Mucosa of descending colon (tissue), 3 donors: Measurements from ENCODE around the gene ART3. TPM values are rescaled to one million over a fixed set of nuclear protein-coding genes. Genes with fewer than 3 reads are reported as not detected.

Experiments used
- ATAC-seq: fragments of 200-7000 bp; cut with Tn5 transposase; one replicate; pipeline ENCODE4 v1.9.1; 2020; ENCODE audit warnings: mild to moderate bottlenecking, moderate library complexity
- DNase-seq, 3 donors: peaks; one replicate each; pipeline ENCODE4 v3.0.0-alpha.2; 2020
- H3K36me3 ChIP-seq: fragments of 200-600 bp; one replicate; pipeline ENCODE4 v1.8.0; 2021; ENCODE audit warnings: low read depth, mild to moderate bottlenecking
- H3K4me1 ChIP-seq: fragments of 200-600 bp; one replicate; pipeline ENCODE4 v1.8.0; 2021; ENCODE audit warnings: low read depth, mild to moderate bottlenecking
- H3K4me3 ChIP-seq: fragments of 200-600 bp; one replicate; pipeline ENCODE4 v1.8.0; 2021; ENCODE audit warnings: mild to moderate bottlenecking
- H3K9me3 ChIP-seq: fragments of 200-600 bp; one replicate; pipeline ENCODE4 v1.8.0; 2021; ENCODE audit warnings: mild to moderate bottlenecking
- intact Hi-C, 2 donors: fragments of 100-400 bp; cut with DNase I in 1 of 2; cut with micrococcal nuclease in 1 of 2; formaldehyde crosslinking; loops; one replicate each; pipeline versions ENCODE4 v1.11.0 to v1.11.1; 2022; cut with DNase I, micrococcal nuclease
- total RNA-seq, 3 donors: library from RNA; stranded (reverse); fragmentation: NEBNext Ultra II Directional in 2 of 3; extraction: Animal tissue kit (Norgen Biotek cat#: 25700) in 2 of 3; gene quantifications; one replicate each; pipeline versions ENCODE4 v1.2.1 to v1.2.4, GENCODE V29; 2021 to 2023
- TF ChIP-seq, protein P1 (sequence below): fragments of 200-600 bp; IDR thresholded peaks from one replicate; pipeline ENCODE4 v1.8.0; 2022; ENCODE audit warnings: antibody characterized with exemption, mild to moderate bottlenecking
- donor health status: DM: no; HTN: no; CAD: no; lungs with moderate emphysema.
- donor health status: DM: no; HTN: no; CAD: no.
- donor health status: DM: no; HTN: yes; CAD: no.

The ART3 gene
- total RNA-seq, 3 donors from 2014 or later = 1.1 to 2.2 TPM; not detected in 1

DNA sequence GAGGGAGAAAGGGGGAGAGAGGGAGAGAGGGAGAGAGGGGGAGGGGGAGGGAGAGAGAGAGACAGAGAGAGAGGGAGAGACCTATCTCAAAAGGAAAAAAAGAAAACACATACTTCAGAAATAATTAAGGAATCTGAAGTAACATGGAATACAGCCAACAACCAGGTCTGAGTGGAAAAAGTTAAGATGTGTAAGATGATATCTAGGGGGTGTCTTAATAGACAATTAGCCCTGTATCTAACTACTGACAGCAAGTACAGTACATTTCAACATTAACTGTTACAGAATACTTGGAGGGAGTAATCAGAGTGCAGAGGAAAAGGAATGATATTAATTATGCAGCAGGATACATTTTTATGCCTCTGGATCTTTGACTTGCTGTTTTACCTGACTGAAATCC, 51.3 kb downstream of the ART3 start:
- ATAC-seq (no peak), DNase-seq (no peak)
- H3K36me3 ChIP-seq = no peaks in the 10 kb centered on the region
- TF ChIP-seq, protein P1, sequence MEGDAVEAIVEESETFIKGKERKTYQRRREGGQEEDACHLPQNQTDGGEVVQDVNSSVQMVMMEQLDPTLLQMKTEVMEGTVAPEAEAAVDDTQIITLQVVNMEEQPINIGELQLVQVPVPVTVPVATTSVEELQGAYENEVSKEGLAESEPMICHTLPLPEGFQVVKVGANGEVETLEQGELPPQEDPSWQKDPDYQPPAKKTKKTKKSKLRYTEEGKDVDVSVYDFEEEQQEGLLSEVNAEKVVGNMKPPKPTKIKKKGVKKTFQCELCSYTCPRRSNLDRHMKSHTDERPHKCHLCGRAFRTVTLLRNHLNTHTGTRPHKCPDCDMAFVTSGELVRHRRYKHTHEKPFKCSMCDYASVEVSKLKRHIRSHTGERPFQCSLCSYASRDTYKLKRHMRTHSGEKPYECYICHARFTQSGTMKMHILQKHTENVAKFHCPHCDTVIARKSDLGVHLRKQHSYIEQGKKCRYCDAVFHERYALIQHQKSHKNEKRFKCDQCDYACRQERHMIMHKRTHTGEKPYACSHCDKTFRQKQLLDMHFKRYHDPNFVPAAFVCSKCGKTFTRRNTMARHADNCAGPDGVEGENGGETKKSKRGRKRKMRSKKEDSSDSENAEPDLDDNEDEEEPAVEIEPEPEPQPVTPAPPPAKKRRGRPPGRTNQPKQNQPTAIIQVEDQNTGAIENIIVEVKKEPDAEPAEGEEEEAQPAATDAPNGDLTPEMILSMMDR = no peak
- no peaks in the 10 kb centered on the region for H3K9me3 ChIP-seq
- H3K4me1 ChIP-seq = no peaks in the 10 kb centered on the region
- intact Hi-C loops = no loop called here
- H3K4me3 ChIP-seq = no peak overlapping the region

DNA sequence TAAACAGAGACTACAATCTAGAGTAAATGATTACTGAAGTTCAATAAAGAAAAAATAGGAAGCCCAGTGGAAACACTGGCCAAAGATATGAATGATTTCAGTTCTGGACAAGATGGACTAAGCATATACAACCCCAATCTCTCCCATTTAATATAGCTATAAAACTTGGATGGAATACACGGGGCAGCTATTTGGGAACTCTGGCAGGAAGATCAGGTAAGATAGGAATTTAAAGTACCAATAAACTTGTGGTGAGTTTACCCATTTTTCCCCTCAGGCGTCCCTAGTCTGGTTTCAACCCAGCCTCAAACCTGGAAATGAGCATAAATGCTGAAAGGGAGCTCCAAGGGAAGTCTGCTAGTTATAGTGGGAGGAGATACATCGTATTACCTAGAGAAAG, 53.2 kb downstream of the ART3 start:
- no peak overlapping the region for H3K4me3 ChIP-seq
- intact Hi-C loops = no loop called here
- DNase-seq (no peak), ATAC-seq (no peak)
- no peaks in the 10 kb centered on the region for H3K4me1 ChIP-seq
- H3K36me3 ChIP-seq = no peaks in the 10 kb centered on the region
- TF ChIP-seq, protein P1 = no peak
- no peaks in the 10 kb centered on the region for H3K9me3 ChIP-seq

DNA sequence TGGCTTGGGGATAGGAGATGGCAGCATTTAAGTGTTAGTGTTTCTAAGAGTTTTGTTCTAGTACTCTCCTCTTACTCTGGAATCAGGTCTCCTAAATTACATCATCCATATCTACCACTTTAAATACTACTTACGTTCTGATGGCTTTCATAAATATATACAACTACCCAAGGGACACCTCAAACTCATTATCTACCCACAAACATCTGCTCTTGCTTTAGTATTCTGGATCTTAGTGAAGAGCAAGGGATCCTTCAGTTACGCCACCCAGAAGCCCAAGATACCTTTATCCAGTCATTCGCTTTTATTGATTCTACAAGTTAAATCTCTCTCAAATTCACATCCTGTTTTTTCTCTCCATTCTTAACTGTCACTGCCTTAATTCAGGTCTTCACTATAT, 66.7 kb downstream of the ART3 start:
- no peaks in the 10 kb centered on the region for H3K9me3 ChIP-seq
- H3K4me1 ChIP-seq = peaks cover 4% of the 10 kb centered on the region
- intact Hi-C loops = no loop called here
- H3K36me3 ChIP-seq = no peaks in the 10 kb centered on the region
- H3K4me3 ChIP-seq = no peak overlapping the region
- ATAC-seq (no peak), DNase-seq (no peak)
- TF ChIP-seq, protein P1 = no peak

DNA sequence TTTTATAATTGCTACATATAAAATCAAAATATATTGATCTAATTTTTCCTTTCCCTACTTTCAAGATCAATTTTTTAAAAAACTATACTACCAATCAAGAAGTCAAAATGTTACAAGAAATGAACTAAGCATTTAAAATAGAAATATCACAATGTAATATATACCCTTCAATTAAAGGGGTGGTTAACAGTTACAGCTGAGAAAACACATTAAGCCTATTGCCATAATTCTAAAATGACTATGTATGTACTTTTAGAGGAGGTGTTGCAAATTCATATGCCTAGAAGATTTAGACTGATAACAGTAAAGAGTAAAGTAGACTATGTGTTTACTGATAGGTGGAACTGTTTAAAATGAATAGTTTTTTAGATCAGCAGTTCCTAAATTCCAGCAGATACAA, 70.0 kb downstream of the ART3 start:
- Histone ChIP-seq H3K9me3 (no peaks in the 10 kb centered on the region), H3K4me1 (peaks cover 17% of the 10 kb centered on the region), H3K36me3 (no peaks in the 10 kb centered on the region), H3K4me3 (no peak overlapping the region)
- intact Hi-C loops = no loop called here
- ATAC-seq (no peak), DNase-seq (no peak)
- TF ChIP-seq, protein P1 = no peak

DNA sequence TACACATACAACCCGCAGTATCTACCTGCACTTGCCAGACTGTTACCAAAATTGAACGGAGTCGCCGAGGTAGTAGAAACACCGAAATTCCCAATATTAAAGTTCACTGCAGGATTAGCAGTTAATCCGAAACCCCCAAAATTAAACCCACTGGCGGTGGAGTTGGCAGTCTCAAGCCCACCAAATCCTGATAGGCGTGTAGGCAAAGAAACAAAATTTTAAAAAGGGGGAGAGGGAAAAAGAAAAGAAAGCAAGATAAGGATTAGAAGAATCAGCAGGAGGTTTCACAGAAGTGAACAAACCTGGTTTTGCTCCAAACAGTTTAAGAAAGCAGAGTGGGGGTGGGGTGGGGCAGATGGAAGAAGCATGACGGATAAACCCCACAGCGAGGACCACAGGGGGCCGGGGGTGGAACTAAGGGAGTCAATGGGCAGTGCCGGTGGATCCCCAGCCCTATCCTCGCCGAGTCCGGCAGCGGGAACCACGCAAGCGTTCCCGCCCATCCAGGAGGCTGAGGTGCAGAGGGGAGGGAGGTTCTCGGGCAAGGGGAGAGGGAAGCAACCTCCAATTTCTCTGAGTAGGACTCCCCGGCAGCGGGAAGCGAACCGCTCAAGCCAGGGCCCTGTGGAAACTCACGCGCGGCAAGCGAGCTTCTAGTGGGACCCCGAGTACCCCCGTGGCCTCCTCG, 73.1 kb downstream of the ART3 start:
- TF ChIP-seq, protein P1 = no peak
- intact Hi-C loops = no loop called here
- H3K4me1 ChIP-seq = peaks cover 17% of the 10 kb centered on the region
- H3K9me3 ChIP-seq = no peaks in the 10 kb centered on the region
- DNase-seq (peak; percentile 57 to 76 (median 75)), ATAC-seq (peak; percentile 81)
- peak overlapping the region; percentile 79 for H3K4me3 ChIP-seq
- H3K36me3 ChIP-seq = no peaks in the 10 kb centered on the region
